HEK293T (cell line): ENCODE data around the gene MOXD1.

Experiments used
- CTCF ChIA-PET: fragments of 350-600 bp; formaldehyde crosslinking; extraction: SDS; loops from one replicate; lab custom pipeline; 2021; ENCODE audit warnings: antibody characterized with exemption, inconsistent platforms; lab: Yijun Ruan, JAX
- POLR2A ChIA-PET: fragments of 350-600 bp; formaldehyde crosslinking; extraction: SDS; loops from one replicate; lab custom pipeline; 2020; ENCODE audit warnings: antibody characterized with exemption, inconsistent platforms; lab: Yijun Ruan, JAX
- DNase-seq: peaks from one replicate; pipeline ENCODE4 v3.0.0; 2012; ENCODE audit warnings: mixed read lengths; ENCODE audit errors: extremely low spot score
- ARNT ChIP-seq: fragments of 450-650 bp; IDR thresholded peaks from 2 replicates; pipeline ENCODE4 v1.6.1; 2017; ENCODE audit warnings: mild to moderate bottlenecking
- BHLHE40 ChIP-seq: fragments of 450-650 bp; IDR thresholded peaks from 2 replicates; pipeline ENCODE4 v1.6.1; 2016; ENCODE audit warnings: mild to moderate bottlenecking, moderate library complexity, borderline replicate concordance
- CTBP1 ChIP-seq: fragments of 450-650 bp; IDR thresholded peaks from 2 replicates; pipeline ENCODE4 v1.6.1; 2016; ENCODE audit warnings: borderline replicate concordance
- ELF4 ChIP-seq: fragments of 450-650 bp; IDR thresholded peaks from 2 replicates; pipeline ENCODE4 v1.6.1; 2017; ENCODE audit warnings: antibody characterized with exemption
- FOXA1 ChIP-seq: fragments of 450-650 bp; IDR thresholded peaks from 2 replicates; pipeline ENCODE4 v1.6.1; 2016; ENCODE audit warnings: mild to moderate bottlenecking
- FOXK2 ChIP-seq: fragments of 450-650 bp; IDR thresholded peaks from 2 replicates; pipeline ENCODE4 v1.6.1; 2016; ENCODE audit warnings: mild to moderate bottlenecking
- FOXM1 ChIP-seq: fragments of 450-650 bp; IDR thresholded peaks from 2 replicates; pipeline ENCODE4 v1.6.1; 2017; ENCODE audit warnings: mild to moderate bottlenecking, borderline replicate concordance
- HDGF ChIP-seq: fragments of 450-650 bp; IDR thresholded peaks from 2 replicates; pipeline ENCODE4 v1.6.1; 2017; ENCODE audit warnings: antibody characterized with exemption, borderline replicate concordance
- L3MBTL2 ChIP-seq: fragments of 450-650 bp; conservative IDR thresholded peaks from 2 replicates; pipeline ENCODE4 v1.6.1; 2016; ENCODE audit warnings: mild to moderate bottlenecking
- LEF1 ChIP-seq: fragments of 450-650 bp; IDR thresholded peaks from 2 replicates; pipeline ENCODE4 v1.6.1; 2017; ENCODE audit warnings: mild to moderate bottlenecking, borderline replicate concordance
- NFRKB ChIP-seq: fragments of 450-650 bp; IDR thresholded peaks from 2 replicates; pipeline ENCODE4 v1.6.1; 2016; ENCODE audit warnings: mild to moderate bottlenecking, moderate library complexity
- PKNOX1 ChIP-seq: fragments of 450-650 bp; IDR thresholded peaks from 2 replicates; pipeline ENCODE4 v1.6.1; 2016
- SP1 ChIP-seq: fragments of 450-650 bp; IDR thresholded peaks from 2 replicates; pipeline ENCODE4 v1.6.1; 2017
- SUZ12 ChIP-seq: fragments of 450-650 bp; IDR thresholded peaks from 2 replicates; pipeline ENCODE4 v1.6.1; 2016; ENCODE audit warnings: mild to moderate bottlenecking
- TARDBP ChIP-seq: fragments of 450-650 bp; IDR thresholded peaks from 2 replicates; pipeline ENCODE4 v1.6.1; 2016
- ZNF384 ChIP-seq: fragments of 450-650 bp; IDR thresholded peaks from 2 replicates; pipeline ENCODE4 v1.6.1; 2016

The MOXD1 gene

GRCh38 chr6:132401618-132402285, 477 bp upstream of the MOXD1 start:
- TF ChIP-seq L3MBTL2 (peak; percentile 58), HDGF (no peak)
- CTCF ChIA-PET, result no interaction called here
- no peak for DNase-seq
- POLR2A ChIA-PET, result no interaction called here

GRCh38 chr6:132400555-132400882, 756 bp downstream of the MOXD1 start:
- TF ChIP-seq TARDBP (no peak), L3MBTL2 (no peak), FOXA1 (no peak), CTBP1 (no peak), SP1 (no peak), ARNT (no peak)
- no peak for DNase-seq
- ChIA-PET POLR2A (interaction anchor here (1.1 to 1.7 kb wide), 2 partner anchors 9 to 11 kb away, joined by 4 to 7 read pairs; no protein-coding TSS in a partner anchor), CTCF (interaction anchor here (0.8 to 1.1 kb wide), 2 partner anchors 120 to 121 kb away, joined by 3 to 4 read pairs; no protein-coding TSS in a partner anchor)

- ChIA-PET CTCF (interaction anchor here (1.1 kb wide), 1 partner anchor 120 kb away, joined by 3 read pairs; no protein-coding TSS in a partner anchor), POLR2A (interaction anchor here (1.7 kb wide), 1 partner anchor 10 kb away, joined by 7 read pairs; no protein-coding TSS in a partner anchor)
- DNase-seq, result no peak
- TF ChIP-seq CTBP1 (peak; percentile 44; the same call in 1 of the 2 replicates), PKNOX1 (peak; percentile 28; the same call in 1 of the 2 replicates), FOXK2 (no peak)
Measured at GRCh38 chr6:132399376-132400074, 1.8 kb downstream of the MOXD1 start.

GRCh38 chr6:132395015-132395597, 6.2 kb downstream of the MOXD1 start:
- CTCF ChIA-PET, result no interaction called here

GRCh38 chr6:132392792-132393191, 8.5 kb downstream of the MOXD1 start:
- TF ChIP-seq FOXK2 (no peak), SP1 (no peak), SUZ12 (no peak), ZNF384 (no peak), L3MBTL2 (no peak), FOXA1 (no peak), FOXM1 (no peak), PKNOX1 (no peak), CTBP1 (no peak), TARDBP (no peak), NFRKB (no peak), ARNT (no peak), ELF4 (no peak), HDGF (no peak), BHLHE40 (no peak), LEF1 (no peak)
- POLR2A ChIA-PET, result no interaction called here
- no peak for DNase-seq
- CTCF ChIA-PET, result no interaction called here

More at GRCh38 chr6:132395015-132395597, 6.2 kb downstream of the MOXD1 start:
- POLR2A ChIA-PET, result no interaction called here
- TF ChIP-seq ZNF384 (no peak), HDGF (no peak), ELF4 (no peak), SUZ12 (no peak), NFRKB (no peak), FOXM1 (no peak), TARDBP (no peak), SP1 (no peak), LEF1 (no peak), CTBP1 (no peak), BHLHE40 (no peak)
- no peak for DNase-seq

GRCh38 chr6:132392270-132392646, 9.0 kb downstream of the MOXD1 start:
- POLR2A ChIA-PET, result no interaction called here

GRCh38 chr6:132391391-132392269, 9.6 kb downstream of the MOXD1 start:
- TF ChIP-seq ELF4, result no peak
- TF ChIP-seq LEF1, result no peak
- no peak for TF ChIP-seq NFRKB
- TF ChIP-seq TARDBP, result no peak
- no peak for TF ChIP-seq PKNOX1
- TF ChIP-seq ZNF384, result no peak
- TF ChIP-seq CTBP1, result no peak
- TF ChIP-seq ARNT, result no peak
- no peak for TF ChIP-seq SUZ12
- no peak for TF ChIP-seq BHLHE40
- no peak for TF ChIP-seq L3MBTL2
- TF ChIP-seq FOXM1, result no peak
- no peak for TF ChIP-seq FOXK2
- TF ChIP-seq HDGF, result no peak
- DNase-seq, result no peak
- ChIA-PET POLR2A (interaction anchor here (1.0 kb wide), 1 partner anchor 9 kb away, joined by 4 read pairs; no protein-coding TSS in a partner anchor), CTCF (no interaction called here)

More at GRCh38 chr6:132392270-132392646, 9.0 kb downstream of the MOXD1 start:
- CTCF ChIA-PET, result no interaction called here
- no peak for DNase-seq
- TF ChIP-seq TARDBP, result no peak
